HG03066 (cell line): ENCODE data around the gene NPIPB4.
"Not testable (repeated sequence)": the region's sequence is repeated elsewhere in the genome, so short reads cannot be mapped to it uniquely, and the experiment has no call there.

ENCODE experiments used
- ATAC-seq: cut with Tn5 transposase; IDR thresholded peaks from one replicate; pipeline ENCODE4 v1.9.1; 2021; ENCODE audit warnings: low read depth; ENCODE audit not compliant: unreplicated experiment

NPIPB4 gene

DNA sequence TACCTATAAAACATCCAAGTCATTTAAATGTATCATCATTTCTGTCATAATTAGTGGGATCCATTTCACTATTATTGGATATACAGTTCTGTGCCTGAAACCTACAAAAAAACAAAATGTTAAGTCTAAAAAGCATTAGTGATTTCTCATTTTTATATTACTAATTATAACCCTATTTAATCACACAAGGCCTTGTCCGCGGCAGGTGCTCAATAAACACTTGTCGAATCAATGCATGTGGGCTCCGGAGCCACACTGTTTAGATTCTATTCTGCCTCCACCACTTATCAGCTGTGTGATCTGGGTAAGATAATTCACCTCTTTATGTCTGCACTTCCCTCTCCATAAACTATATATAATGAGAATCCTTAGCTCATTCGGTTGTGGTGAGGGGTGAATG, at the start of gene NPIPB4:
NPIPB4 (minus strand) TSS at position 101 of the 400 bp plus-strand sequence. CDS start 378 bp downstream, outside the sequence.
- ATAC-seq: not testable (repeated sequence)

GRCh38 chr16:21898998-21899397, 41.4 kb upstream of the NPIPB4 start:
- ATAC-seq: not testable (repeated sequence)

- not testable (repeated sequence) for ATAC-seq
Observed at GRCh38 chr16:21881988-21882387, 24.4 kb upstream of the NPIPB4 start.

GRCh38 chr16:21837186-21837585, 20.4 kb downstream of the NPIPB4 start:
- not testable (repeated sequence) for ATAC-seq

GRCh38 chr16:21836334-21836733, 21.2 kb downstream of the NPIPB4 start:
- not testable (repeated sequence) for ATAC-seq

GRCh38 chr16:21835747-21836146, 21.8 kb downstream of the NPIPB4 start:
- ATAC-seq: not testable (repeated sequence)

GRCh38 chr16:21834211-21834610, 23.3 kb downstream of the NPIPB4 start:
- ATAC-seq: not testable (repeated sequence)

GRCh38 chr16:21829929-21830328, 27.6 kb downstream of the NPIPB4 start:
- ATAC-seq: not testable (repeated sequence)

DNA sequence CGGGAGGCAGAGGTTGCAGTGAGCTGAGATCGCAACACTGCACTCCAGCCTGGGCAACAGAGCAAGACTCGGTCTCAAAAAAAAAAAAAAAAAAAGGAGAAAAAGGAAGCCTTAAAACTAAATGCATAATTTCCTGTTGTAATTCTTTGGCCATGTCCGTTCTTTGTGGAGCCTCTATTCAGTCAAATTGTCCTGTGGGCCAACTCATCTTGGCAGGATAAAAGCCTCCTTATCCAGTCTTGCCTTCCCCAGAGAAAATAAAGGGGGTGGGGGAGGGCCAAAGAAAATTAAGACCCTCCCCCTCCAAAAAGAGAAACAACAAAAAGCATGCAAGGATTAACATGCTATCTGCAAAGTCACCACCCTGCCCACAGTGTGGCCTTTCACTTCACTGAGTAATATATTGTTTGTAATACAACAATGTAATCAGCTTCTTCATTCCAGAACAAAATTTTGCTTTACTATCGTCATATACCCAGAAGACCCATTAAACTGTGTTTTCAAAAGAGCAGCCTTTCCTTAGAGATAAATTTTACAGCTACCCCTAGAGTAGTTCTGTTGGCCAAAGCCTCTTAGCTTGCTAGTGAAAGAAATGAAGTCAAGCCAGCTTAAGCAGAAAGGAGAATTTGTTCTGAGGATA, 31.4 kb downstream of the NPIPB4 start:
- not testable (repeated sequence) for ATAC-seq

DNA sequence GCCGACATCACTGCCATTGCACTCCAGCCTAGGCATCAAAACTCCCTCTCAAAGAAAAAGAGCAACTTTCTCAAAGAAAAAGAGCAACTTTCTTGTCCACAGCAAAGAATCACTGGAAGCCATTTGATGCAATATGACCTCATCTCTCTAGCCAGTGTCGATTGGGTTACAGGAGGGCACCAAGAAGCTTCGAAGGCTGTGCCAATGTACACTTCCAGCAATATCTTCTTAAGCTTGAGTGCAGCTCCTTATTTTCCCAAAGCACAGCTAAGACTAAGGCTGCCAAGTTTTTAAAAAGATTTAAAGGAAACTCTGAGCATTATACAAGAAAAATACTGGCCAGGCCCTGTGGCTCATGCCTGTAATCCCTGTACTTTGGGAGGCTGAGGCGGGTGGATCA, 32.0 kb downstream of the NPIPB4 start:
- ATAC-seq: not testable (repeated sequence)

GRCh38 chr16:21823258-21823657, 34.3 kb downstream of the NPIPB4 start:
- not testable (repeated sequence) for ATAC-seq

DNA sequence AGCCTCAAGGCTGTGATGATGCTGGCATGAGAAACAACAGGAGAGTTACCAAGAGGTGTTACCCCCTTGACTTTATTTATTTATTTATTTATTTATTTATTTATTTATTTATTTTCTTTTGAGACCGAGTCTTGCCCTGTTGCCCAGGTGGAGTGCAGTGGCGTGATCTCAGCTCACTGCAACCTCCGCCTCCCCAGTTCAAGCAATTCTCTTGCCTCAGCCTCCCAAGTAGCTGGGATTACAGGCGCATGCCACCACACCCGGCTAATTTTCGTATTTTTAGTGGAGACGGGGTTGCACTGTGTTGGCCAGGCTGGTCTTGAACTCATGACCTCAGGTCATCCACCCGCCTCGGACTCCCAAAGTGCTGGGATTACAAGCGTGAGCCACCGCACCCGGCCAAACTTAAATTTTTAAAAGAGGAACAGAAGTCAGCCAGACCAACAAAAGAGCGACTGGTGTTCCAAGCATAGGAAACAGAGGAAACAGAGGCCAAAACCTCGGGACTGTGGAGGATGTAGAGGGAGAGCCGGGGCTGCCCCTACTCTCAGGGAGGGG, 36.6 kb downstream of the NPIPB4 start:
- not testable (repeated sequence) for ATAC-seq

DNA sequence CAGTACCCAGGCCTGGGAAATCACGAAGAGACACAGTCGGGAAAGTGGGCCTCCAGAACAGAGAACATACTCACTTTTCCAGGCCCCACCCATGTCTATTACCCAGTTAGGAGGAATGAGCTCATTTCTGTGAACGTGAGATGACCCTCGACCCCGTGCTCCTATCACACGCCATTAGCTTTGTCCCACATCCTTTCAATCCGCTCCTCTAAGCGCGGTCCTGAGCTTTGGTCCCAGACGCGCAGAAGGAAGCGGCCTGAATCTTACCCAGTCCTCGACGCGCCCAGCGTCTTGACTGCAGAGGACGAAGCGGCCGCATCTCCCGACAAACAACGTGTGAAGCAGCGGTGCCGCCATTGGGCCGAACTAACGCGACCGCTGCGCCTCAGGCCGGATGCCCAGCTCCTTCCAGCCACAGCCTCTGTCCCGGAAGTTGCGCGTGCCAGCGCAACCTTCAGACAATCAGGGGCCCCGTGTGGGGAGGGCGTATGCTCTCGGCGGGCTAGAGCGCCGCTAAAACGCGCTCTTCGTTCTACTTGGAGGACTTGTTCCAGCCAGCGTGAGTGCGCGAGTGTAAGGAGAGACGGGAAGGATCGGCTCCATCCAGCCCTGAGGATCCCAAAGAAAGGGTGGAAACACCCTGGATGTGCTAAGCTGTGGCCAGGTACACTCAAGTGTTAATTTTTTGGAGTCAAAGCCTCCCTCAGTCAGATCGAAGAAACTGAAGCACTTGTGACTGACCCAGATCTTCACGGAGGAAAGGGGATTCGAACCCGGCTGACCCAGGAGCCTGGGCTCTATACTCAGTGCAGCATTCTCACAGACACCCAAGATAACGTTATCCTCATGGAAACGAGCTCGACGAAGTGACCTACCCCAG, 37.3 kb downstream of the NPIPB4 start:
- peak; percentile 86 for ATAC-seq

- ATAC-seq: not testable (repeated sequence)
Observed at GRCh38 chr16:21819617-21820016, 37.9 kb downstream of the NPIPB4 start.

- ATAC-seq: not testable (repeated sequence)
Observed at GRCh38 chr16:21817012-21817411, 40.5 kb downstream of the NPIPB4 start.

DNA sequence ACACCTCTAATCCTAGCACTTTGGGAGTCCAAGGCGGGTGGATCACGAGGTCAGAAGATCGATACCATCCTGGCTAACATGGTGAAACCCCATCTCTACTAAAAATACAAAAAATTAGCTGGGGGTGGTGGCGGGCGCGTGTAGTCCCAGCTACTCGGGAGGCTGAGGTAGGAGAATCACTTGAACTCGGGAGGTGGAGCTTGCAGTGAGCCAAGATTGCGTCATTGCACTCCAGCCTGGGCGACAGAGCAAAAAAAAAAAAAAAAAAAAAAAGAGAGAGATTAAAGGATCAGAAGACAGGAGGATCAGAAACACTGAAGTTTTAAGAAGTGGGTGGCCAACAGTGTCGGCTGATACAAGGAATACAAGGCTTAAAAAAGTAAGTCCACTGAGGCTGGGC, 41.9 kb downstream of the NPIPB4 start:
- ATAC-seq: not testable (repeated sequence)

DNA sequence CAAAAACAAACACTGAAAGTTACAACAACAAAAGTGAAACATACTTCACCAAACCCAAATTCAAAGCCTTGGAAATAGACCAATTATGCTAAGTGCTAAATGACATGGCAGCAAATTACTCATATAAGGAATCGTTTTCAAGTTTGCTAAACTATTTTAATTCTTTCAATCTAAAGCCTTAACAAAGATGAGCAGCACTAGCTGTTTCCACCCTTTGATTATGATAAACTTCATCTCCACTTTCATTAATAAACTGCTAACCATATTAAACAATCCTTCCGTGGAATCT, 55.2 kb downstream of the NPIPB4 start:
- ATAC-seq: not testable (repeated sequence)

DNA sequence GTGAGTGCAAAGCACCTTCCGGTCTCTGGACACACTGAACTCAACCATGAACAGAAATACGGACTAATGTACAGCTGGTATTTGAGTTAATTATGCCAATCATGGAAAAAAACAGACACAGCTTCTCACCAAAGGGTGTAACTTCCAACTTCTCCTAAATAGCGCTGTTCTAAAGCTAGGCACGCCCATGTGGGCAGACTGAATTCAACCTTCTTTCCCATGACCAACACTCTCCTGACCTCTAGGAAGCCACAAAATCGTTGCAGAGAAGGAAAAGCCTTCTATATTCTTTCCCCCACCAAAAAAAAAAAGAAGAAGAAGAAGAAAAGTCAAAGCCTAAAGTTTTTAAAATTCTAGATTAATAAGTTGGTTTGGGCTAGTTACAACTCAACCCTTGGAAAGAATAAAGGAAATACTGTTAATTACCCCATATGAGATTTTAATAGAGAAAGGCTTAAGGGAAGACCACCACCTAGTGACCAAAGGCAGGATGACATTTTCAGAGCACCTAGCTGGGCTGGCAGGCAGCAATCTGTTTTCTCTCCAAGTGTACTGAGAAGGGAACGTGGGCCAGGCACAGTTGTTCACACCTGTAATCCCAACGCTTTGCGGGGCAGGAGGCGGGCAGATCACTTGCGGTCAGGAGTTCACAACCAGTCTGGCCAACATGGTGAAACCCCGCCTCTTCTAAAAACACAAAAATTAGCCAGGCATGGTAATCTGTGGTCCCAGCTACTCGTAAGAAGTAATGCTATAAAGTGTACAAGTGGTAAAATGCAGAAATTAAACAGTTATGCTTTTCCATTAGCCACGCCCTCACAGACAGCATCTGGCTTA, 55.8 kb downstream of the NPIPB4 start:
- ATAC-seq: not testable (repeated sequence)

DNA sequence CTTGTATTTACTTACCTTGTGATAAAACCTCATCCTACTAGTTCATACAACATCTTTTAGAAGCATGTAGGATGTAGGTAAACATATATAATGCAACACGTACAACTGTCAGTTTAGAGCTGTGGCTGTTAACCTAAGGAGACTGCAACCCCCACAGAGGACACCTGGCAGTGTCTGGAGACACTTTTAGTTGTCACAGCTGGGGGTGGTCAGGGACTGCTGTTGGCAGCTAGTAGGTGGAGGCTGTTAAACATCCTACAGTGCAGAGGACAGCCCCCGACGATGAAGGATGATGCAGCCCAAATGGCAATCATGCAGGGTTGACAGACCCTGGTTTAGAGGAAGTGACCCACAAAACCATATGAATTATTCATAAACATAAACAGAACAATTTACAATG, 59.0 kb downstream of the NPIPB4 start:
- ATAC-seq: not testable (repeated sequence)

GRCh38 chr16:21793310-21793709, 64.2 kb downstream of the NPIPB4 start:
- ATAC-seq: not testable (repeated sequence)
